ENCODE data around the gene PRSS21. TPM values are rescaled to one million over a fixed set of nuclear protein-coding genes. Genes with fewer than 3 reads are reported as not detected.

The PRSS21 gene
- total RNA-seq, 1 donor: not detected

- peaks cover 2% of the 10 kb centered on the region for H3K4me1 ChIP-seq (ENCODE audit: insufficient read depth, low read length)
- no peak overlapping the region for H3K4me3 ChIP-seq (ENCODE audit: low read length)
- H3K27me3 ChIP-seq (ENCODE audit: insufficient read depth, low read length): no peaks in the 10 kb centered on the region
- H3K9me3 ChIP-seq (ENCODE audit: low read depth, low read length): no peaks in the 10 kb centered on the region
Observed at GRCh38 chr16:2824626-2825025, 7.6 kb downstream of the PRSS21 start.

- no peak overlapping the region for H3K4me3 ChIP-seq (ENCODE audit: low read length)
- peaks cover 8% of the 10 kb centered on the region for H3K4me1 ChIP-seq (ENCODE audit: insufficient read depth, low read length)
- no peaks in the 10 kb centered on the region for H3K9me3 ChIP-seq (ENCODE audit: low read depth, low read length)
- no peaks in the 10 kb centered on the region for H3K27me3 ChIP-seq (ENCODE audit: insufficient read depth, low read length)
Observed at GRCh38 chr16:2825049-2825742, 8.2 kb downstream of the PRSS21 start.

- Histone ChIP-seq H3K4me1 (ENCODE audit: insufficient read depth, low read length) (peaks cover 11% of the 10 kb centered on the region), H3K9me3 (ENCODE audit: low read depth, low read length) (no peaks in the 10 kb centered on the region), H3K4me3 (ENCODE audit: low read length) (no peak overlapping the region), H3K27me3 (ENCODE audit: insufficient read depth, low read length) (no peaks in the 10 kb centered on the region)
Observed at GRCh38 chr16:2825906-2826305, 8.9 kb downstream of the PRSS21 start.

- H3K27me3 ChIP-seq (ENCODE audit: insufficient read depth, low read length): no peaks in the 10 kb centered on the region
- no peaks in the 10 kb centered on the region for H3K9me3 ChIP-seq (ENCODE audit: low read depth, low read length)
- H3K4me1 ChIP-seq (ENCODE audit: insufficient read depth, low read length): peaks cover 11% of the 10 kb centered on the region
- no peak overlapping the region for H3K4me3 ChIP-seq (ENCODE audit: low read length)
Observed at GRCh38 chr16:2826591-2827373, 9.7 kb downstream of the PRSS21 start.

GRCh38 chr16:2827374-2827791, 10.3 kb downstream of the PRSS21 start:
- no peak overlapping the region for H3K4me3 ChIP-seq (ENCODE audit: low read length)
- no peaks in the 10 kb centered on the region for H3K9me3 ChIP-seq (ENCODE audit: low read depth, low read length)
- H3K4me1 ChIP-seq (ENCODE audit: insufficient read depth, low read length): peaks cover 11% of the 10 kb centered on the region
- no peaks in the 10 kb centered on the region for H3K27me3 ChIP-seq (ENCODE audit: insufficient read depth, low read length)

GRCh38 chr16:2827831-2828520, 10.9 kb downstream of the PRSS21 start:
- Histone ChIP-seq H3K27me3 (ENCODE audit: insufficient read depth, low read length) (no peaks in the 10 kb centered on the region), H3K4me1 (ENCODE audit: insufficient read depth, low read length) (peaks cover 11% of the 10 kb centered on the region), H3K9me3 (ENCODE audit: low read depth, low read length) (no peaks in the 10 kb centered on the region), H3K4me3 (ENCODE audit: low read length) (no peak overlapping the region)

GRCh38 chr16:2828521-2828840, 11.4 kb downstream of the PRSS21 start:
- H3K27me3 ChIP-seq (ENCODE audit: insufficient read depth, low read length): no peaks in the 10 kb centered on the region
- peaks cover 11% of the 10 kb centered on the region for H3K4me1 ChIP-seq (ENCODE audit: insufficient read depth, low read length)
- H3K9me3 ChIP-seq (ENCODE audit: low read depth, low read length): no peaks in the 10 kb centered on the region
- H3K4me3 ChIP-seq (ENCODE audit: low read length): no peak overlapping the region

GRCh38 chr16:2828876-2829430, 11.9 kb downstream of the PRSS21 start:
- no peaks in the 10 kb centered on the region for H3K27me3 ChIP-seq (ENCODE audit: insufficient read depth, low read length)
- no peak overlapping the region for H3K4me3 ChIP-seq (ENCODE audit: low read length)
- no peaks in the 10 kb centered on the region for H3K9me3 ChIP-seq (ENCODE audit: low read depth, low read length)
- peaks cover 11% of the 10 kb centered on the region for H3K4me1 ChIP-seq (ENCODE audit: insufficient read depth, low read length)

- no peaks in the 10 kb centered on the region for H3K27me3 ChIP-seq (ENCODE audit: insufficient read depth, low read length)
- peaks cover 11% of the 10 kb centered on the region for H3K4me1 ChIP-seq (ENCODE audit: insufficient read depth, low read length)
- no peak within 1 kb of the TSS for H3K4me3 ChIP-seq (ENCODE audit: low read length)
- H3K9me3 ChIP-seq (ENCODE audit: low read depth, low read length): no peaks in the 10 kb centered on the region
Observed at GRCh38 chr16:2829501-2830354, 12.7 kb downstream of the PRSS21 start, which contains the start of gene ZG16B. Gene ZG16B, plus strand, starts transcription at chr16:2830303. Its CDS starts 139 bp downstream, at chr16:2830442.

- Histone ChIP-seq H3K27me3 (ENCODE audit: insufficient read depth, low read length) (no peaks in the 10 kb centered on the region), H3K4me3 (ENCODE audit: low read length) (no peak overlapping the region), H3K9me3 (ENCODE audit: low read depth, low read length) (no peaks in the 10 kb centered on the region), H3K4me1 (ENCODE audit: insufficient read depth, low read length) (peaks cover 11% of the 10 kb centered on the region)
Observed at GRCh38 chr16:2830355-2830695, 13.3 kb downstream of the PRSS21 start.

GRCh38 chr16:2831203-2831602, 14.2 kb downstream of the PRSS21 start:
- Histone ChIP-seq H3K9me3 (ENCODE audit: low read depth, low read length) (no peaks in the 10 kb centered on the region), H3K4me1 (ENCODE audit: insufficient read depth, low read length) (peaks cover 11% of the 10 kb centered on the region), H3K27me3 (ENCODE audit: insufficient read depth, low read length) (no peaks in the 10 kb centered on the region), H3K4me3 (ENCODE audit: low read length) (no peak overlapping the region)

- H3K4me3 ChIP-seq (ENCODE audit: low read length): no peak overlapping the region
- no peaks in the 10 kb centered on the region for H3K27me3 ChIP-seq (ENCODE audit: insufficient read depth, low read length)
- no peaks in the 10 kb centered on the region for H3K9me3 ChIP-seq (ENCODE audit: low read depth, low read length)
- peaks cover 11% of the 10 kb centered on the region for H3K4me1 ChIP-seq (ENCODE audit: insufficient read depth, low read length)
Observed at GRCh38 chr16:2833776-2834175, 16.7 kb downstream of the PRSS21 start.

GRCh38 chr16:2834968-2835367, 17.9 kb downstream of the PRSS21 start:
- Histone ChIP-seq H3K4me3 (ENCODE audit: low read length) (no peak overlapping the region), H3K27me3 (ENCODE audit: insufficient read depth, low read length) (no peaks in the 10 kb centered on the region), H3K4me1 (ENCODE audit: insufficient read depth, low read length) (peaks cover 5% of the 10 kb centered on the region), H3K9me3 (ENCODE audit: low read depth, low read length) (no peaks in the 10 kb centered on the region)

GRCh38 chr16:2835638-2836493, 18.8 kb downstream of the PRSS21 start:
- H3K4me1 ChIP-seq (ENCODE audit: insufficient read depth, low read length): peaks cover 7% of the 10 kb centered on the region
- no peak overlapping the region for H3K4me3 ChIP-seq (ENCODE audit: low read length)
- no peaks in the 10 kb centered on the region for H3K9me3 ChIP-seq (ENCODE audit: low read depth, low read length)
- H3K27me3 ChIP-seq (ENCODE audit: insufficient read depth, low read length): no peaks in the 10 kb centered on the region
